Fibroblast of lung (primary cell): ENCODE data around the gene ZNF37A.

Experiments used
- CTCF ChIP-seq, 2 donors: IDR thresholded peaks in 1 of 2; conservative IDR thresholded peaks in 1 of 2; 1 replicate in 1 of 2; 2 replicates in 1 of 2; pipeline ENCODE4 v1.5.1; 2011 to 2012; ENCODE audit warnings: low read length in 2 of 2, control low read depth in 1 of 2, inconsistent platforms in 1 of 2, low read depth in 1 of 2, mild to moderate bottlenecking in 1 of 2
- EZH2 ChIP-seq: IDR thresholded peaks from 2 replicates; pipeline ENCODE4 v1.5.1; 2012; ENCODE audit warnings: low read length, control low read depth, mild to moderate bottlenecking; ENCODE audit errors: missing control alignments

- TF ChIP-seq CTCF (conservative IDR thresholded peaks at IDR 0.05 in 1 of 2, IDR thresholded peaks at IDR 0.05 in 1 of 2; ENCODE audit: low read depth in 1 of 2, low read length in 2 of 2) (no peak), EZH2 (no peak)
Measured at GRCh38 chr10:38047666-38048065, 46.5 kb upstream of the ZNF37A start.
